ENCODE data around the gene SLC2A3.
A peak's percentile ranks its signal among the peaks of the same experiment; 100 is the strongest.
"Not testable (repeated sequence)": the region's sequence is repeated elsewhere in the genome, so short reads cannot be mapped to it uniquely, and the experiment has no call there.

SLC2A3 gene

GRCh38 chr12:7973457-7973825 lies 37.5 kb upstream of the SLC2A3 start:
- H3K36me3 ChIP-seq (ENCODE audit: control insufficient read depth, insufficient read depth, low read length), result no peaks in the 10 kb centered on the region
- DNase-seq (ENCODE audit: extremely low read depth, insufficient read length), result no peak
- no peak for TF ChIP-seq CTCF (IDR thresholded peaks at IDR 0.05; ENCODE audit: insufficient read depth, low read length, poor library complexity, severe bottlenecking)
- H3K4me3 ChIP-seq (replicated peaks; ENCODE audit: low read depth, low read length), result no peak overlapping the region
- no peaks in the 10 kb centered on the region for H3K27me3 ChIP-seq (replicated peaks; ENCODE audit: control insufficient read depth, insufficient read depth, low read length)

GRCh38 chr12:7972734-7973456 lies 36.9 kb upstream of the SLC2A3 start:
- Histone ChIP-seq H3K36me3 (ENCODE audit: control insufficient read depth, insufficient read depth, low read length) (no peaks in the 10 kb centered on the region), H3K4me3 (replicated peaks; ENCODE audit: low read depth, low read length) (no peak overlapping the region), H3K27me3 (replicated peaks; ENCODE audit: control insufficient read depth, insufficient read depth, low read length) (no peaks in the 10 kb centered on the region)
- DNase-seq (ENCODE audit: extremely low read depth, insufficient read length), result no peak
- no peak for TF ChIP-seq CTCF (IDR thresholded peaks at IDR 0.05; ENCODE audit: insufficient read depth, low read length, poor library complexity, severe bottlenecking)

GRCh38 chr12:7972269-7972668 lies 36.3 kb upstream of the SLC2A3 start:
- not testable (repeated sequence) for H3K27me3 ChIP-seq (replicated peaks; ENCODE audit: control insufficient read depth, insufficient read depth, low read length); H3K36me3 ChIP-seq (ENCODE audit: control insufficient read depth, insufficient read depth, low read length); DNase-seq (ENCODE audit: extremely low read depth, insufficient read length); H3K4me3 ChIP-seq (replicated peaks; ENCODE audit: low read depth, low read length)

- not testable (repeated sequence) for H3K36me3 ChIP-seq (ENCODE audit: control insufficient read depth, insufficient read depth, low read length); DNase-seq (ENCODE audit: extremely low read depth, insufficient read length); H3K27me3 ChIP-seq (replicated peaks; ENCODE audit: control insufficient read depth, insufficient read depth, low read length)
- peak overlapping the region; percentile 8; the same call in 1 of the 2 replicates for H3K4me3 ChIP-seq (replicated peaks; ENCODE audit: low read depth, low read length)
Measured at GRCh38 chr12:7971765-7972164, 35.8 kb upstream of the SLC2A3 start.

GRCh38 chr12:7970475-7971252 lies 34.7 kb upstream of the SLC2A3 start:
- Histone ChIP-seq H3K36me3 (ENCODE audit: control insufficient read depth, insufficient read depth, low read length) (no peaks in the 10 kb centered on the region), H3K27me3 (replicated peaks; ENCODE audit: control insufficient read depth, insufficient read depth, low read length) (no peaks in the 10 kb centered on the region), H3K4me3 (replicated peaks; ENCODE audit: low read depth, low read length) (peak overlapping the region; percentile 66)
- TF ChIP-seq CTCF (IDR thresholded peaks at IDR 0.05; ENCODE audit: insufficient read depth, low read length, poor library complexity, severe bottlenecking), result no peak
- DNase-seq (ENCODE audit: extremely low read depth, insufficient read length), result peak; percentile 88

- H3K4me3 ChIP-seq (replicated peaks; ENCODE audit: low read depth, low read length), result no peak overlapping the region
- TF ChIP-seq CTCF (IDR thresholded peaks at IDR 0.05; ENCODE audit: insufficient read depth, low read length, poor library complexity, severe bottlenecking), result no peak
- H3K36me3 ChIP-seq (ENCODE audit: control insufficient read depth, insufficient read depth, low read length), result no peaks in the 10 kb centered on the region
- no peaks in the 10 kb centered on the region for H3K27me3 ChIP-seq (replicated peaks; ENCODE audit: control insufficient read depth, insufficient read depth, low read length)
- DNase-seq (ENCODE audit: extremely low read depth, insufficient read length), result no peak
Measured at GRCh38 chr12:7966563-7966962, 30.6 kb upstream of the SLC2A3 start.

GRCh38 chr12:7964669-7965068 lies 28.7 kb upstream of the SLC2A3 start:
- not testable (repeated sequence) for H3K36me3 ChIP-seq (ENCODE audit: control insufficient read depth, insufficient read depth, low read length); H3K4me3 ChIP-seq (replicated peaks; ENCODE audit: low read depth, low read length); H3K27me3 ChIP-seq (replicated peaks; ENCODE audit: control insufficient read depth, insufficient read depth, low read length); DNase-seq (ENCODE audit: extremely low read depth, insufficient read length)
